HUES48 (cell line): ENCODE data around the gene PCLAF.
"Not testable (repeated sequence)": the region's sequence is repeated elsewhere in the genome, so short reads cannot be mapped to it uniquely, and the experiment has no call there.

Experiments
- H3K27ac ChIP-seq: one replicate; pipeline ENCODE4 v1.7.0; 2013; ENCODE audit warnings: low read depth, low read length, inconsistent platforms
- H3K27me3 ChIP-seq: 2 replicates; pipeline ENCODE4 v1.6.1; 2013; ENCODE audit warnings: mild to moderate bottlenecking, low read length; ENCODE audit not compliant: control insufficient read depth, insufficient read depth
- H3K36me3 ChIP-seq: 2 replicates; pipeline ENCODE4 v1.6.1; 2013; ENCODE audit warnings: low read length; ENCODE audit not compliant: control insufficient read depth, insufficient read depth
- H3K4me1 ChIP-seq: 2 replicates; pipeline ENCODE4 v1.6.1; 2013; ENCODE audit warnings: mild to moderate bottlenecking, low read length; ENCODE audit not compliant: control insufficient read depth, insufficient read depth
- H3K4me3 ChIP-seq: 2 replicates; pipeline ENCODE4 v1.5.1; 2013; ENCODE audit warnings: mild to moderate bottlenecking, low read depth, low read length
- H3K9ac ChIP-seq: 2 replicates; pipeline ENCODE4 v1.6.1; 2013; ENCODE audit warnings: mild to moderate bottlenecking, low read depth, low read length, moderate library complexity
- H3K9me3 ChIP-seq: 2 replicates; pipeline ENCODE4 v1.6.1; 2013; ENCODE audit warnings: low read length; ENCODE audit not compliant: control insufficient read depth, insufficient read depth

PCLAF gene

DNA sequence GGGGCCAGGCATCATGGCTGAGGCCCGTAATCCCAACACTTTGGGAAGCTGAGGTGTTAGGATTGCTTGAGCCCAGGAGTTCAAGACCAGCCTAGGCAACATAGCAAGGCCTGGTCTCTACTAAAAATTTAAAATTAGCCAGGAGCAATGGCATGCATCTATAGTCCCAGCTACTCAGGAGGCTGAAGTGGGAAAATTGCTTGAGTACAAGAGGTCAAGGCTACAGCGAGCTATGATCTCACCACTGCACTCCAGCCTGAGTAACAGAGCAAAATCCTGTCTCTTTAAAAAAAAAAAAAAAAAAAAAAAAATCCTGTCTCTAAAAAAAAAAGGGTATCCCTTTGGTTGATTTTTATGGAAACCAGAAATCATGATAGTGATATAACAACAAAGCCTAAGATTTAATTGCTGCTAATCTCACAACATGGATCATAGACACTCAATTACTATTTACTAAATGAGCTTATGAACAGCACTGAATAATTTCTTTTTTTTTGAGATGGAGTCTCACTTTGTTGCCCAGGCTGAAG, 12.1 kb downstream of the PCLAF start:
- Histone ChIP-seq H3K27me3 (no peaks in the 10 kb centered on the region), H3K27ac (no peak overlapping the region), H3K9me3 (no peaks in the 10 kb centered on the region), H3K9ac (no peak overlapping the region), H3K4me3 (no peak overlapping the region), H3K36me3 (peaks cover 24% of the 10 kb centered on the region), H3K4me1 (no peaks in the 10 kb centered on the region)

GRCh38 chr15:64361259-64361658, 20.0 kb downstream of the PCLAF start:
- Histone ChIP-seq H3K9ac (no peak overlapping the region), H3K27ac (no peak overlapping the region), H3K27me3 (no peaks in the 10 kb centered on the region), H3K4me3 (no peak overlapping the region), H3K9me3 (no peaks in the 10 kb centered on the region), H3K36me3 (peaks cover 14% of the 10 kb centered on the region), H3K4me1 (no peaks in the 10 kb centered on the region)

GRCh38 chr15:64356710-64357040, 24.6 kb downstream of the PCLAF start:
- no peak overlapping the region for H3K9ac ChIP-seq
- peaks cover 6% of the 10 kb centered on the region; the same call in 1 of the 2 replicates for H3K4me1 ChIP-seq
- no peaks in the 10 kb centered on the region for H3K9me3 ChIP-seq
- H3K36me3 ChIP-seq: peaks cover 6% of the 10 kb centered on the region; the same call in 1 of the 2 replicates
- H3K27ac ChIP-seq: peak overlapping the region; percentile 91
- H3K27me3 ChIP-seq: no peaks in the 10 kb centered on the region
- peak overlapping the region; percentile 97 for H3K4me3 ChIP-seq

GRCh38 chr15:64355944-64356709, 25.1 kb downstream of the PCLAF start, which contains the start of gene CSNK1G1:
Gene CSNK1G1, minus strand, starts transcription at chr15:64356173. Its CDS starts 55,674 bp downstream, at chr15:64300499.
- H3K4me1 ChIP-seq: peaks cover 6% of the 10 kb centered on the region; the same call in 1 of the 2 replicates
- peak within 1 kb of the TSS; percentile 80 for H3K9ac ChIP-seq
- H3K36me3 ChIP-seq: peaks cover 4% of the 10 kb centered on the region; the same call in 1 of the 2 replicates
- H3K9me3 ChIP-seq: no peaks in the 10 kb centered on the region
- peak within 1 kb of the TSS; percentile 91 for H3K27ac ChIP-seq
- H3K27me3 ChIP-seq: no peaks in the 10 kb centered on the region
- peak within 1 kb of the TSS; percentile 97 for H3K4me3 ChIP-seq

DNA sequence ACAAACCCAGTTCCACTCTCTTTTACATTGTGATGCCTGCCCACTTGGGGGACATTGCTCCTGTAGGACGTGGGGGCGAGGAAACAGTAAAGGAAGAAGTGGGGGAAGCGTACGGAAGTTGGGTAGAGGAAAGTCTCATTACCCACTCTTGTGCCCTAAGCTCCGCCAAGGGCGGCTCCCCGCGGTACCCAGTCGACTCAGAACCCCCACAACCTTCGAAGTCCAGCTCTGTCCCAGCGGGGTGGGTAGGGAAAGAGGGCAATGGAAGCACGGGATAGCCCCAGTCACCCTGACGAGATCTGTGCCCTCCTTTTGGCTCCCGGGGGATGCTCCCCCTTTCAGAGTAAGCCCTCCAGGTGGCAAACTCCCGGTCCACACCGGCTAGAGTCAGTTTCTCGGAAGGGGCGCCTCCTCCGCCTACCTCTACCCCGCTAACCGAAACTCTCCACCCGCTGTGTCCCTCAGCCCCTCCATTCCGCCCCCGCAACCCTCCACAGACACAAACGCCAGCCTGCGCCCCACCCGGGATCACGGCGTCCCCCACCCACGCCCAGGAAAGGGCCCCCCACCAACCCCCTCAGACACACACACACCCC, 25.8 kb downstream of the PCLAF start:
- H3K27ac ChIP-seq: peak overlapping the region; percentile 91
- no peaks in the 10 kb centered on the region for H3K9me3 ChIP-seq
- peak overlapping the region; percentile 80 for H3K9ac ChIP-seq
- no peaks in the 10 kb centered on the region for H3K36me3 ChIP-seq
- H3K4me1 ChIP-seq: peaks cover 6% of the 10 kb centered on the region; the same call in 1 of the 2 replicates
- H3K27me3 ChIP-seq: no peaks in the 10 kb centered on the region
- H3K4me3 ChIP-seq: peak overlapping the region; percentile 97

- H3K9ac ChIP-seq: peak overlapping the region; percentile 80
- H3K27ac ChIP-seq: peak overlapping the region; percentile 91
- H3K27me3 ChIP-seq: no peaks in the 10 kb centered on the region
- no peaks in the 10 kb centered on the region for H3K9me3 ChIP-seq
- peak overlapping the region; percentile 97 for H3K4me3 ChIP-seq
- H3K4me1 ChIP-seq: peaks cover 6% of the 10 kb centered on the region; the same call in 1 of the 2 replicates
- no peaks in the 10 kb centered on the region for H3K36me3 ChIP-seq
Measured at GRCh38 chr15:64354688-64355344, 26.4 kb downstream of the PCLAF start.

- no peaks in the 10 kb centered on the region for H3K9me3 ChIP-seq
- H3K27ac ChIP-seq: no peak overlapping the region
- no peak overlapping the region for H3K9ac ChIP-seq
- 0 out of 2 replicates have a peak, but pooled peaks cover 5% of the 10 kb centered on the region for H3K36me3 ChIP-seq
- no peaks in the 10 kb centered on the region for H3K27me3 ChIP-seq
- H3K4me1 ChIP-seq: peaks cover 6% of the 10 kb centered on the region; the same call in 1 of the 2 replicates
- H3K4me3 ChIP-seq: no peak overlapping the region
Measured at GRCh38 chr15:64351265-64351664, 30.0 kb downstream of the PCLAF start.

GRCh38 chr15:64349375-64349774, 31.9 kb downstream of the PCLAF start:
- Histone ChIP-seq H3K27me3 (no peaks in the 10 kb centered on the region), H3K36me3 (0 out of 2 replicates have a peak, but pooled peaks cover 5% of the 10 kb centered on the region), H3K4me1 (no peaks in the 10 kb centered on the region), H3K27ac (no peak overlapping the region), H3K9me3 (no peaks in the 10 kb centered on the region), H3K9ac (no peak overlapping the region), H3K4me3 (no peak overlapping the region)

DNA sequence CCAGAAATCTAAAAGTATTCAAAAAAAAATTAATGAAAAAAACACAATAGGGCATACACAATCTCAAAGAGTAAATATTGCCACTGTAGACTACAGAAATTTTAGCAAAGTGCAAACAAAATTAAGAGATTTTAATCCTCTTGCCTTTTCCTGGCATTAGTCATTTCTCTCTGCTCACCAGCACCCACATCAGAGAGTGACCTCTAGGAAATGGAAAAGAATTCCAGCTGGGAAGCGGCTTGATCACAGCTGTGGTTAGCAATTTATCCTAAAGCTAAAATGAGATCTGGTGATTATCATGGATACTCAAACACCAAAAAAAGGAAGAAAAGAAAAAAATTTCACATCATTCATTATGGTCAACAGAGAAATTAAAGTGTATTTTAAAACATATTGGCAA, 32.8 kb downstream of the PCLAF start:
- H3K27me3 ChIP-seq: no peaks in the 10 kb centered on the region
- H3K4me1 ChIP-seq: no peaks in the 10 kb centered on the region
- H3K27ac ChIP-seq: no peak overlapping the region
- H3K36me3 ChIP-seq: 0 out of 2 replicates have a peak, but pooled peaks cover 5% of the 10 kb centered on the region
- H3K9ac ChIP-seq: no peak overlapping the region
- H3K9me3 ChIP-seq: no peaks in the 10 kb centered on the region
- no peak overlapping the region for H3K4me3 ChIP-seq

- H3K36me3 ChIP-seq, H3K4me1 ChIP-seq, H3K9ac ChIP-seq, H3K27me3 ChIP-seq, H3K9me3 ChIP-seq, H3K27ac ChIP-seq, H3K4me3 ChIP-seq: not testable (repeated sequence)
Measured at GRCh38 chr15:64346242-64346641, 35.0 kb downstream of the PCLAF start.
